GM18858 (cell line): Measurements from ENCODE around the gene HNRNPD.
"Not testable (repeated sequence)": the region's sequence is repeated elsewhere in the genome, so short reads cannot be mapped to it uniquely, and the experiment has no call there.

Experiments used
- ATAC-seq: cut with Tn5 transposase; IDR thresholded peaks from one replicate; pipeline ENCODE4 v1.9.1; 2021; ENCODE audit not compliant: unreplicated experiment

The HNRNPD gene

GRCh38 chr4:82373486-82373815 lies 340 bp downstream of the HNRNPD start:
- peak; percentile 2 for ATAC-seq

GRCh38 chr4:82372517-82373485 lies 990 bp downstream of the HNRNPD start:
- no peak for ATAC-seq

GRCh38 chr4:82371497-82371896 lies 2.3 kb downstream of the HNRNPD start:
- ATAC-seq: no peak

- ATAC-seq: no peak
These were observed 6.2 kb downstream of the HNRNPD start for GRCh38 chr4:82367438-82368097.

GRCh38 chr4:82366431-82366830 lies 7.4 kb downstream of the HNRNPD start:
- ATAC-seq: not testable (repeated sequence)

- ATAC-seq: no peak
These were observed 9.8 kb downstream of the HNRNPD start for GRCh38 chr4:82363896-82364487.

- ATAC-seq: no peak
These were observed 11.2 kb downstream of the HNRNPD start for GRCh38 chr4:82362565-82362964.

GRCh38 chr4:82360298-82361177 lies 13.3 kb downstream of the HNRNPD start:
- ATAC-seq: no peak

GRCh38 chr4:82358847-82359246 lies 14.9 kb downstream of the HNRNPD start:
- ATAC-seq: no peak

- ATAC-seq: no peak
These were observed 16.2 kb downstream of the HNRNPD start for GRCh38 chr4:82357640-82358039.

- no peak for ATAC-seq
These were observed 19.0 kb downstream of the HNRNPD start for GRCh38 chr4:82354788-82355187.

GRCh38 chr4:82352825-82353366 lies 20.9 kb downstream of the HNRNPD start:
- ATAC-seq: peak; percentile 59

GRCh38 chr4:82352118-82352824 lies 21.5 kb downstream of the HNRNPD start:
- ATAC-seq: no peak

- no peak for ATAC-seq
These were observed 27.7 kb downstream of the HNRNPD start for GRCh38 chr4:82346126-82346525.

- no peak for ATAC-seq
These were observed 38.7 kb downstream of the HNRNPD start for GRCh38 chr4:82335043-82335442.

GRCh38 chr4:82333641-82334040 lies 40.1 kb downstream of the HNRNPD start:
- ATAC-seq: not testable (repeated sequence)

- no peak for ATAC-seq
These were observed 42.0 kb downstream of the HNRNPD start for GRCh38 chr4:82331814-82332213.

GRCh38 chr4:82320351-82320750 lies 53.4 kb downstream of the HNRNPD start:
- ATAC-seq: no peak

- not testable (repeated sequence) for ATAC-seq
These were observed 70.7 kb downstream of the HNRNPD start for GRCh38 chr4:82303063-82303462.
